Kidney (tissue), 14 donors: ENCODE measurements around the gene MN1. TPM values are rescaled to one million over a fixed set of nuclear protein-coding genes. Genes with fewer than 3 reads are reported as not detected.

ENCODE experiments used
- DNase-seq, 5 donors: peaks; one replicate each; pipeline ENCODE4 v3.0.0-alpha.2; 2013 to 2020
- FAIRE-seq: peaks from 2 replicates; lab custom pipeline; 2012; peaks lifted over from hg19 to GRCh38; lab: Jason Lieb, UNC
- H3K27ac ChIP-seq, 2 donors: one replicate each; pipeline ENCODE4 v1.7.0; 2013; ENCODE audit warnings: low read depth in 2 of 2, low read length in 2 of 2, inconsistent platforms in 1 of 2
- H3K27me3 ChIP-seq: one replicate; pipeline ENCODE4 v1.7.1; 2013; ENCODE audit warnings: low read length, inconsistent platforms; ENCODE audit not compliant: control insufficient read depth, insufficient read depth
- H3K36me3 ChIP-seq, 3 donors: one replicate each; pipeline versions ENCODE4 v1.7.0 to v1.7.1; 2013; ENCODE audit warnings: low read length in 3 of 3, control low read depth in 1 of 3, inconsistent platforms in 1 of 3; ENCODE audit not compliant: insufficient read depth in 3 of 3, control insufficient read depth in 2 of 3
- H3K4me1 ChIP-seq, 3 donors: one replicate each; pipeline versions ENCODE4 v1.7.0 to v1.7.1; 2013; ENCODE audit warnings: low read length in 3 of 3, inconsistent platforms in 1 of 3, low read depth in 1 of 3; ENCODE audit not compliant: control insufficient read depth in 2 of 3, insufficient read depth in 2 of 3
- H3K4me3 ChIP-seq, 3 donors: one replicate each; pipeline versions ENCODE4 v1.7.0 to v1.8.1; 2013; ENCODE audit warnings: low read length in 3 of 3, control low read depth in 1 of 3, inconsistent platforms in 1 of 3
- H3K9ac ChIP-seq, 3 donors: one replicate each; pipeline versions ENCODE4 v1.7.0 to v1.7.1; 2013; ENCODE audit warnings: low read length in 3 of 3, control low read depth in 1 of 3, inconsistent platforms in 1 of 3
- H3K9me3 ChIP-seq, 3 donors: one replicate each; pipeline versions ENCODE4 v1.7.0 to v1.7.1; 2013; ENCODE audit warnings: low read length in 3 of 3, control low read depth in 1 of 3, inconsistent platforms in 1 of 3; ENCODE audit not compliant: control insufficient read depth in 2 of 3, insufficient read depth in 1 of 3
- CTCF ChIP-seq: IDR thresholded peaks from 3 replicates; pipeline ENCODE4 v1.5.1; 2012; ENCODE audit warnings: mild to moderate bottlenecking, moderate library complexity, borderline replicate concordance; ENCODE audit not compliant: insufficient read depth; ENCODE audit errors: extremely low read depth
- intact Hi-C: fragments of 100-400 bp; cut with DNase I; formaldehyde crosslinking; loops from one replicate; pipeline ENCODE4 v1.11.1; 2022
- polyA plus RNA-seq: library from polyadenylated mRNA; stranded (reverse); fragments of 350-450 nt; fragmentation: Illumina TruSeq; extraction: RNeasy Lipid Tissue Mini Kit (QIAGEN cat#74804); gene quantifications from one replicate; pipeline ENCODE4 v1.2.3, GENCODE V29; 2014; ENCODE audit warnings: low read depth, low replicate concordance; ENCODE audit not compliant: insufficient read depth
- total RNA-seq: library from RNA; stranded (reverse); fragmentation: NEBNext Ultra II Directional; extraction: Animal tissue kit (Norgen Biotek cat#: 25700); gene quantifications from one replicate; pipeline ENCODE4 v1.2.1, GENCODE V29; 2021
- donor health status: control.
- donor health status: control.
- donor health status: control.
- donor health status: control.
- donor health status: control.
- donor health status: DM: yes; HTN: yes; CAD: no.
- donor health status: Normal renal cell carcinoma (clear cell type).

The MN1 gene
- total and polyA plus RNA-seq, 2 donors from 2014 or later: 0.92 to 3.2 TPM

- no peaks in the 10 kb centered on the region for H3K9me3 ChIP-seq
- no peak for FAIRE-seq
- H3K9ac ChIP-seq: no peak overlapping the region
- no peak overlapping the region for H3K27ac ChIP-seq
- no peaks in the 10 kb centered on the region for H3K27me3 ChIP-seq
- H3K4me1 ChIP-seq: peaks cover 0 to 3% (median 0%) of the 10 kb centered on the region in 3 donors
- peak; percentile 9 for TF ChIP-seq CTCF
- intact Hi-C loops: no loop called here
- H3K36me3 ChIP-seq: no peaks in the 10 kb centered on the region
- H3K4me3 ChIP-seq: no peak overlapping the region
- peak in 2 of 5 donors; percentile 23 to 63 for DNase-seq
These were observed 86.5 kb downstream of the MN1 start for GRCh38 chr22:27715106-27715505.

GRCh38 chr22:27714068-27714467 lies 87.5 kb downstream of the MN1 start:
- Histone ChIP-seq H3K36me3 (no peaks in the 10 kb centered on the region), H3K4me1 (peaks cover 0 to 3% (median 0%) of the 10 kb centered on the region in 3 donors), H3K27ac (no peak overlapping the region), H3K27me3 (no peaks in the 10 kb centered on the region), H3K9ac (no peak overlapping the region), H3K4me3 (no peak overlapping the region), H3K9me3 (no peaks in the 10 kb centered on the region)
- FAIRE-seq (no peak), DNase-seq (no peak)
- no peak for TF ChIP-seq CTCF
- intact Hi-C loops: no loop called here

- Histone ChIP-seq H3K4me1 (peaks cover 0 to 3% (median 0%) of the 10 kb centered on the region in 3 donors), H3K27me3 (no peaks in the 10 kb centered on the region), H3K4me3 (no peak overlapping the region), H3K36me3 (no peaks in the 10 kb centered on the region), H3K9me3 (no peaks in the 10 kb centered on the region), H3K27ac (no peak overlapping the region), H3K9ac (no peak overlapping the region)
- peak in 1 of 5 donors; percentile 26 for DNase-seq
- no peak for FAIRE-seq
- intact Hi-C loops: no loop called here
- no peak for TF ChIP-seq CTCF
These were observed 88.1 kb downstream of the MN1 start for GRCh38 chr22:27713461-27713860.

GRCh38 chr22:27711756-27712155 lies 89.8 kb downstream of the MN1 start:
- intact Hi-C loops: no loop called here
- no peaks in the 10 kb centered on the region for H3K4me1 ChIP-seq
- no peaks in the 10 kb centered on the region for H3K27me3 ChIP-seq
- no peaks in the 10 kb centered on the region for H3K36me3 ChIP-seq
- H3K9ac ChIP-seq: no peak overlapping the region
- H3K27ac ChIP-seq: no peak overlapping the region
- H3K4me3 ChIP-seq: no peak overlapping the region
- DNase-seq: no peak
- TF ChIP-seq CTCF: no peak
- H3K9me3 ChIP-seq: no peaks in the 10 kb centered on the region
- FAIRE-seq: no peak
